A673 (cell line): ENCODE results near the gene SUPT3H. TPM values are rescaled to one million over a fixed set of nuclear protein-coding genes. Genes with fewer than 3 reads are reported as not detected.

Experiments used
- BruUV-seq: library from RNA; stranded (reverse); fragments of 400-500 nt; replicated peaks from 2 replicates; lab custom pipeline; 2021; lab: Mats Ljungman, UMichigan
- CTCF ChIA-PET: fragments of 300-600 bp; sonication (Branson Sonifier 250); formaldehyde crosslinking; loops from one replicate; lab custom pipeline; 2022; ENCODE audit warnings: antibody characterized with exemption; lab: Charles Lee
- POLR2A ChIA-PET: fragments of 300-600 bp; sonication (Branson Sonifier 250); formaldehyde crosslinking; loops from one replicate; lab custom pipeline; 2022; ENCODE audit warnings: antibody characterized with exemption; ENCODE audit not compliant: low non-redundant PET; lab: Charles Lee
- DNase-seq: peaks from one replicate; pipeline ENCODE4 v3.0.0-alpha.2; 2015; ENCODE audit warnings: low spot score
- H3K27ac ChIP-seq: fragments of 200-600 bp; sonication (generic); 2 replicates; pipeline ENCODE4 v1.5.1; 2016; ENCODE audit warnings: mixed run types, low read depth, mild to moderate bottlenecking, mixed read lengths, antibody characterized with exemption, low read length; ENCODE audit not compliant: poor library complexity, severe bottlenecking
- H3K27me3 ChIP-seq: fragments of 200-600 bp; sonication (generic); replicated peaks from 2 replicates; pipeline ENCODE4 v1.6.1; 2017; ENCODE audit warnings: mixed run types, low read depth, mild to moderate bottlenecking, mixed read lengths, antibody characterized with exemption, low read length; ENCODE audit not compliant: insufficient read depth, poor library complexity
- H3K36me3 ChIP-seq: fragments of 200-600 bp; sonication (generic); 2 replicates; pipeline ENCODE4 v1.6.1; 2016; ENCODE audit warnings: mixed run types, mild to moderate bottlenecking, mixed read lengths, antibody characterized with exemption, low read length; ENCODE audit not compliant: insufficient read depth, poor library complexity, severe bottlenecking
- H3K4me1 ChIP-seq: fragments of 200-600 bp; sonication (generic); 2 replicates; pipeline ENCODE4 v1.6.1; 2017; ENCODE audit warnings: mixed run types, mild to moderate bottlenecking, mixed read lengths, antibody characterized with exemption, low read length; ENCODE audit not compliant: insufficient read depth, poor library complexity, severe bottlenecking
- H3K4me3 ChIP-seq: fragments of 200-600 bp; sonication (generic); 2 replicates; pipeline ENCODE4 v1.5.1; 2016; ENCODE audit warnings: low read depth, mixed run types, mild to moderate bottlenecking, mixed read lengths, low read length; ENCODE audit not compliant: poor library complexity, severe bottlenecking
- H3K9me3 ChIP-seq: fragments of 200-600 bp; sonication (generic); 2 replicates; pipeline ENCODE4 v1.6.1; 2016; ENCODE audit warnings: mixed run types, low read depth, mild to moderate bottlenecking, mixed read lengths, antibody characterized with exemption, low read length; ENCODE audit not compliant: poor library complexity, severe bottlenecking
- EZH2 ChIP-seq: fragments of 200-600 bp; sonication (generic); IDR thresholded peaks from 2 replicates; pipeline ENCODE4 v1.6.1; 2017; ENCODE audit warnings: borderline replicate concordance, low read depth, mild to moderate bottlenecking, mixed read lengths, antibody characterized with exemption, low read length; ENCODE audit not compliant: poor library complexity, severe bottlenecking
- intact Hi-C: fragments of 100-400 bp; cut with micrococcal nuclease; formaldehyde crosslinking; loops from one replicate; pipeline ENCODE4 v1.10.0; 2022; ENCODE audit not compliant: unreplicated experiment
- total RNA-seq: library from RNA; stranded (reverse); gene quantifications from 2 replicates; pipeline ENCODE4 v1.2.3, GENCODE V29; 2021
- TF ChIP-seq, protein P1 (sequence below): fragments of 300-800, 200-600 bp; sonication (generic); conservative IDR thresholded peaks from 2 replicates; pipeline ENCODE4 v1.5.1; 2017; ENCODE audit warnings: low read depth, mild to moderate bottlenecking, antibody characterized with exemption, low read length, moderate library complexity, mixed read lengths

The SUPT3H gene
- total RNA-seq, 1 experiment from 2014 or later: 10.8 TPM

DNA sequence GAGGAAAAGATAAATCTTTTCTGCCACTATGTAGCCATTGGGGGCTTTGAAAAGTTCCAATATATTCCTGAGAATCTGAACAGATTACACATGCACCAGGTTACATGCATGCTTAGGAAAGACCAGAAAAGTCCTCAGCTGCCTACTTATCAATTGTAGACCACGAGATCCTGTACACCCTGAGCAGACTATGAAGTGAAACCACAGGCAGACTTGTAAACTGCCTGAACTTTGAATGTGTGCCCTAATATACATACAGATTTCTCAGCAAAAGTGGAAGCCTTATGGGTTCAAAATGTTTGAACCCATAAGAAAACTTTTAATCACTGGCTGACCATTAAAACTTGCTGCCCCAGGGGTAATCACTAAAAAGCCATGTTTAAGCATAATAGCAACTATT, 323.1 kb downstream of the SUPT3H start:
- ChIA-PET CTCF (no interaction called here), POLR2A (no interaction called here)
- Histone ChIP-seq H3K36me3 (no peaks in the 10 kb centered on the region), H3K27me3 (no peaks in the 10 kb centered on the region), H3K27ac (no peak overlapping the region), H3K9me3 (no peaks in the 10 kb centered on the region), H3K4me1 (no peaks in the 10 kb centered on the region), H3K4me3 (no peak overlapping the region)
- no peak for TF ChIP-seq EZH2
- TF ChIP-seq, protein P1, sequence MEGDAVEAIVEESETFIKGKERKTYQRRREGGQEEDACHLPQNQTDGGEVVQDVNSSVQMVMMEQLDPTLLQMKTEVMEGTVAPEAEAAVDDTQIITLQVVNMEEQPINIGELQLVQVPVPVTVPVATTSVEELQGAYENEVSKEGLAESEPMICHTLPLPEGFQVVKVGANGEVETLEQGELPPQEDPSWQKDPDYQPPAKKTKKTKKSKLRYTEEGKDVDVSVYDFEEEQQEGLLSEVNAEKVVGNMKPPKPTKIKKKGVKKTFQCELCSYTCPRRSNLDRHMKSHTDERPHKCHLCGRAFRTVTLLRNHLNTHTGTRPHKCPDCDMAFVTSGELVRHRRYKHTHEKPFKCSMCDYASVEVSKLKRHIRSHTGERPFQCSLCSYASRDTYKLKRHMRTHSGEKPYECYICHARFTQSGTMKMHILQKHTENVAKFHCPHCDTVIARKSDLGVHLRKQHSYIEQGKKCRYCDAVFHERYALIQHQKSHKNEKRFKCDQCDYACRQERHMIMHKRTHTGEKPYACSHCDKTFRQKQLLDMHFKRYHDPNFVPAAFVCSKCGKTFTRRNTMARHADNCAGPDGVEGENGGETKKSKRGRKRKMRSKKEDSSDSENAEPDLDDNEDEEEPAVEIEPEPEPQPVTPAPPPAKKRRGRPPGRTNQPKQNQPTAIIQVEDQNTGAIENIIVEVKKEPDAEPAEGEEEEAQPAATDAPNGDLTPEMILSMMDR: no peak
- no peak for DNase-seq
- intact Hi-C loops: no loop called here
- BruUV-seq: no TSS peak

DNA sequence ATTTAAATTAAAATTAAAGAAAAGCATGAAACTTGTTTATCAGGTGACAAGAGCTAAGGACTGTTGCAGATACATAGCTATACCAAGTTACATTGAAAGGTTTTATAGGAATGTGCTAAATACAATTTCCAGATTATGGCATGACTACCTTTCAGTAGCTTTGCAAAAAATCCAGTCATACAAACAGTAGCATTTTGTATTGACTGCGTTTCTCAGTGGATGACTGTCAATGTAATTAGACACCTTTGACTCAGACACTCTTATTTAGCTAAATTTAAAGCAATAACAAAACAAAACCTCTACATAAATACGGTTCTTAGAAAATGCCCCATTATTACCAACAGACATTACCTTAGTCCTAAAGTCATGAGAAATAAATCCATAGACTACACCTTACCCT, 325.4 kb downstream of the SUPT3H start:
- intact Hi-C loops: no loop called here
- Histone ChIP-seq H3K9me3 (no peaks in the 10 kb centered on the region), H3K4me3 (no peak overlapping the region), H3K27me3 (no peaks in the 10 kb centered on the region), H3K4me1 (no peaks in the 10 kb centered on the region), H3K27ac (no peak overlapping the region), H3K36me3 (no peaks in the 10 kb centered on the region)
- CTCF ChIA-PET: no interaction called here
- TF ChIP-seq, protein P1: no peak
- no peak for TF ChIP-seq EZH2
- POLR2A ChIA-PET: no interaction called here
- DNase-seq: no peak
- BruUV-seq: no TSS peak

DNA sequence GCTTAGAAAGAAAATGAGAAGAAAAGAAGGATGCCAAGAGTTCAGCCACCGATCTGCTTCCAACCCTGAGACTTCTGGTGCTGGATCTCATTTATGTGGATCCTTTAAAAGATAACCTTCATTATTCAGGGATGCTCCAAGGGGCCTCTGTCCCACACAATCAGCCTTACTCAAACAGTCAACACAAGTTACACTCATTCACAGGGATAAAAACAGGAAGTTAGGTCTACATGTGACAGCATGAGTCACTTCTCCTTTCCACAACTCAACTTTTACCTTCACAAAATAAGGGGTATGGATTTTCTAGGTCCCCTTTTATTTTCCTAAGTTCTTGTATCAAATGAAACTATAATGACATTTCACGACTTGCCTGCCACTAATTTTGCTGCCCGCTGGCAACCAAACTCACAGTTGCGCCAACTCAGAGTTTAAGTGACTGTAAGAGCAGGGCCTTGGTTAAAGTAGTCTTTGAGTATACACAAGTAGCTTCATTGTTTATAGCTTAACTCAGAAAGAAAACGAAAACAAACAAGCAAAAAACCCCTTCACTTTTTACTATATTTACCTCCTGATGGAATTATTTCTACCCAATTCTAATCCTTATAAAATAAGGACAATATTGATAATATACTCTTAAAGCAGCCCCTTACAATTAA, 328.4 kb downstream of the SUPT3H start:
- TF ChIP-seq, protein P1: no peak
- no peak for TF ChIP-seq EZH2
- POLR2A ChIA-PET: no interaction called here
- CTCF ChIA-PET: no interaction called here
- no peak overlapping the region for H3K4me3 ChIP-seq
- no peaks in the 10 kb centered on the region for H3K9me3 ChIP-seq
- no peak overlapping the region for H3K27ac ChIP-seq
- intact Hi-C loops: no loop called here
- no TSS peak for BruUV-seq
- H3K36me3 ChIP-seq: no peaks in the 10 kb centered on the region
- DNase-seq: peak; percentile 7
- H3K4me1 ChIP-seq: no peaks in the 10 kb centered on the region
- H3K27me3 ChIP-seq: no peaks in the 10 kb centered on the region
